ENCODE measurements around the gene SMIM23.

The SMIM23 gene

DNA sequence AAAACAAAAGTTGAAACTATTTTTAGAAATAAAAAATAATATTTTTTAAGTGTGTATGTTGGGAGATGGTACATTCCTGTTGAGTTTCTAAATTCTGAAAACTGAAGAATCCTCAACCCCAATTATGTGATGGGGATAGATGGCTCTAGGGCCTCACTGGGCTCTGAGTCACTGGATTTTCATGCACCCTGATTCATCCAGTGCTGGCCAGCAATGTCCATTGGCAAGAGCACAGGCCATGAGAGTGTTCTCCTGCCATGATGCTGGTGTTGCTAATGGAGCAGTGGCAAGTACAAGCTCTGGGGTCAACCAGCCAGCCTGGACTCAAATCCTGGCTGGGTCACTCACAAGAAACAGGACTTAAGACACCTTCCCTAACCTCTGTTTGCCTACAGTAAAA lies 23.3 kb downstream of the SMIM23 start:
- Histone ChIP-seq H3K9me3 (ENCODE audit: severe bottlenecking) (no peaks in the 10 kb centered on the region), H3K27me3 (ENCODE audit: insufficient read depth, poor library complexity, severe bottlenecking) (peaks cover 44% of the 10 kb centered on the region), H3K36me3 (ENCODE audit: low read depth) (no peaks in the 10 kb centered on the region), H3K4me1 (ENCODE audit: insufficient read depth, poor library complexity, severe bottlenecking) (no peaks in the 10 kb centered on the region), H3K27ac (ENCODE audit: poor library complexity, severe bottlenecking) (no peak overlapping the region), H3K4me3 (ENCODE audit: severe bottlenecking) (no peak overlapping the region)
- TF ChIP-seq, protein P1, sequence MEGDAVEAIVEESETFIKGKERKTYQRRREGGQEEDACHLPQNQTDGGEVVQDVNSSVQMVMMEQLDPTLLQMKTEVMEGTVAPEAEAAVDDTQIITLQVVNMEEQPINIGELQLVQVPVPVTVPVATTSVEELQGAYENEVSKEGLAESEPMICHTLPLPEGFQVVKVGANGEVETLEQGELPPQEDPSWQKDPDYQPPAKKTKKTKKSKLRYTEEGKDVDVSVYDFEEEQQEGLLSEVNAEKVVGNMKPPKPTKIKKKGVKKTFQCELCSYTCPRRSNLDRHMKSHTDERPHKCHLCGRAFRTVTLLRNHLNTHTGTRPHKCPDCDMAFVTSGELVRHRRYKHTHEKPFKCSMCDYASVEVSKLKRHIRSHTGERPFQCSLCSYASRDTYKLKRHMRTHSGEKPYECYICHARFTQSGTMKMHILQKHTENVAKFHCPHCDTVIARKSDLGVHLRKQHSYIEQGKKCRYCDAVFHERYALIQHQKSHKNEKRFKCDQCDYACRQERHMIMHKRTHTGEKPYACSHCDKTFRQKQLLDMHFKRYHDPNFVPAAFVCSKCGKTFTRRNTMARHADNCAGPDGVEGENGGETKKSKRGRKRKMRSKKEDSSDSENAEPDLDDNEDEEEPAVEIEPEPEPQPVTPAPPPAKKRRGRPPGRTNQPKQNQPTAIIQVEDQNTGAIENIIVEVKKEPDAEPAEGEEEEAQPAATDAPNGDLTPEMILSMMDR (IDR thresholded peaks at IDR 0.05; ENCODE audit: poor library complexity, severe bottlenecking) = no peak
- ATAC-seq (ENCODE audit: low read depth) (0 out of 3 replicates have a peak, but pooled peaks have one; percentile 30), DNase-seq (ENCODE audit: low spot score) (no peak)

DNA sequence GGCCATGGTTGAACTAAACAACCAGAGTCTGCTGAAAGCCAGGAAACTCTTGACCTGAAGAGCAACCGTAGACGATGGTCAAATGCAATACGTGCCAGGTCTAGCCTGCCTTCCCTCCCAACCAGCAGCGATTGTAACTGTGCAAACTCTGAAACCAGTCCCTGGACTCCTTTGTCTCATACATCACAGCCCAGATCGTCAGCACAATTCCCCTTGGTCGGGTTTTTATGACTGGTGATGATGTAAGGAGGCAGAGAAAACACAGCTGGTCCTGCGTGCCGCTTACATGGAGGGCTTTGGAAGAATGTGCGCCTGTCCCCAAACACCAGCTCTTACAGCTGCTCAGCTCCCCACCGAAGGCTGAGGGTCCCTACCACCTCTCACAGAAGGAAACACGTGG lies 24.6 kb downstream of the SMIM23 start:
- Histone ChIP-seq H3K4me3 (ENCODE audit: severe bottlenecking) (no peak overlapping the region), H3K9me3 (ENCODE audit: severe bottlenecking) (no peaks in the 10 kb centered on the region), H3K27me3 (ENCODE audit: insufficient read depth, poor library complexity, severe bottlenecking) (peaks cover 34% of the 10 kb centered on the region), H3K36me3 (ENCODE audit: low read depth) (no peaks in the 10 kb centered on the region), H3K4me1 (ENCODE audit: insufficient read depth, poor library complexity, severe bottlenecking) (no peaks in the 10 kb centered on the region), H3K27ac (ENCODE audit: poor library complexity, severe bottlenecking) (no peak overlapping the region)
- DNase-seq (ENCODE audit: low spot score) (no peak), ATAC-seq (ENCODE audit: low read depth) (no peak)
- TF ChIP-seq, protein P1 (IDR thresholded peaks at IDR 0.05; ENCODE audit: poor library complexity, severe bottlenecking) = no peak

DNA sequence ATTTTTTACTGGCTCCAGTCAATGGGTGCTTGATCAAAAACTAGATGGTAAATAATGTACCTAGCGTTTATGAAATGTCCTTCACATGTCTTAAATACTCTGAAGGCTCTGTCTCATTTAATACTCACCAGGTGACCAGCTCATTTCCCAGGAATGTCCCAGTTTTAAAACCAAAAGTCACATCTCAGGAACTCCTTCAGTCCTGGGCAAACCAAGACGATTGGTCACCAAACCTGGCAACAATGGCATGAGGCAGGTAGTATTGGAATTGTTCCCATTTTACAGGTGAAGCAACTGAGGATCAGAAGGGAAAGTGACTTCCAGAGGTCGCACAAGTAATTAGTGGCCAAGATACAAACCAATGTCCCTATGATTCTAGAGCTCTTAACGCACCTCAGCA lies 27.7 kb downstream of the SMIM23 start:
- TF ChIP-seq, protein P1 (IDR thresholded peaks at IDR 0.05; ENCODE audit: poor library complexity, severe bottlenecking) = no peak
- Histone ChIP-seq H3K4me3 (ENCODE audit: severe bottlenecking) (no peak overlapping the region), H3K27ac (ENCODE audit: poor library complexity, severe bottlenecking) (no peak overlapping the region), H3K27me3 (ENCODE audit: insufficient read depth, poor library complexity, severe bottlenecking) (peaks cover 6% of the 10 kb centered on the region), H3K9me3 (ENCODE audit: severe bottlenecking) (no peaks in the 10 kb centered on the region), H3K4me1 (ENCODE audit: insufficient read depth, poor library complexity, severe bottlenecking) (no peaks in the 10 kb centered on the region), H3K36me3 (ENCODE audit: low read depth) (no peaks in the 10 kb centered on the region)
- DNase-seq (ENCODE audit: low spot score) (no peak), ATAC-seq (ENCODE audit: low read depth) (no peak)

DNA sequence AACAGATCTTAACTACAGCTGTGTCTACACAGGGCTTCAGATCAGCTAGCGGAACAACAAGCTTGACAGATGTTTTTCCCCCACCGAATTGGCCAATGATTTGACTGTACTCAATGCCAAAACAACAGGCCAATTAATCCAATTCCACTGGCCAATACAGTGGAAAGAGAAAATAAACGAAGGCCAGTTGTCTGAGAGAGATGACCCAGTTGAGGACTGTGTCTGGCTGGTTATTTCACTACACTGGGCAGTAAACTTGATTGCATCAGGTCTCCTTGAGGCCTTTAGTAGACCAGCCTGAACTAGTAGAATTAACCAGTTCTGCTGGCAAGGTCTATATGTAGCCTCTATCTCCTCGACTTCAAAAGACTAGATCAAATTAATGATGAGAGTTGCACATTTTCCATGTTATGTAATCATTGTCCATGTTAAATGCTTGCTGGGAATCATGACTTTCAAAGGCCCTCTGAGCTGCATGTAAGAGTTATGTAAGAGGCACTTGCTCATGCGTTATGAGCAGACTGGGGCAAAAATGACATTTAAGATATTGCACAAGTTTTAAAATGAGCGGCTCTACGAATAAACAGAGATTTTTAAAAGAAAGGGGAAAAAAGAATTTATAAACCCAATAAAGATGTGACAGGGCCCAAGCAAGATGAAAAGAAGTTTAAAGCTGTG lies 28.3 kb downstream of the SMIM23 start:
- TF ChIP-seq, protein P1 (IDR thresholded peaks at IDR 0.05; ENCODE audit: poor library complexity, severe bottlenecking) = no peak
- Histone ChIP-seq H3K9me3 (ENCODE audit: severe bottlenecking) (no peaks in the 10 kb centered on the region), H3K27ac (ENCODE audit: poor library complexity, severe bottlenecking) (no peak overlapping the region), H3K36me3 (ENCODE audit: low read depth) (no peaks in the 10 kb centered on the region), H3K4me1 (ENCODE audit: insufficient read depth, poor library complexity, severe bottlenecking) (no peaks in the 10 kb centered on the region), H3K27me3 (ENCODE audit: insufficient read depth, poor library complexity, severe bottlenecking) (peaks cover 1% of the 10 kb centered on the region), H3K4me3 (ENCODE audit: severe bottlenecking) (no peak overlapping the region)
- no peak for DNase-seq (ENCODE audit: low spot score)
- ATAC-seq (ENCODE audit: low read depth) = no peak

DNA sequence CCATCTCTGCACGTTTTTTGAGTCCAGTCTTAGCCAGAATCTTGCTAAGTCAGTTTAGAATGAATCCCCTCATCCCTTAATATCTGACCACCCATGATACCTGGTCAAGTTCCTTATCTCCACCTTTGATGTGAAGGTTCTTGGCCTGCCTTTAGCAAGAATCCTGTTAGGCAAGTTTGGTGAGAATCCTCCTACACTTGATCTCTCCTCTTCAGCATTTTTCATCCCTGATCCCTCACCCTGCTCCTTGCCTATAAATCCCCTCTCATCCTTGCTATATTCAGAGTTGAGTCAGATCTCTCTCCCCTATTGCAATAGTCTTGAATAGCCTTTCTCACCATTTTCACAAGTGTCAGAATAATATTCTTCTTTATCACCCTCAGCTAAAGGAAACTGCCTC lies 31.0 kb downstream of the SMIM23 start:
- no peaks in the 10 kb centered on the region for H3K9me3 ChIP-seq (ENCODE audit: severe bottlenecking)
- DNase-seq (ENCODE audit: low spot score) (no peak), ATAC-seq (ENCODE audit: low read depth) (no peak)
- H3K4me3 ChIP-seq (ENCODE audit: severe bottlenecking) = no peak overlapping the region
- peaks cover 4% of the 10 kb centered on the region for H3K27me3 ChIP-seq (ENCODE audit: insufficient read depth, poor library complexity, severe bottlenecking)
- H3K4me1 ChIP-seq (ENCODE audit: insufficient read depth, poor library complexity, severe bottlenecking) = no peaks in the 10 kb centered on the region
- no peak overlapping the region for H3K27ac ChIP-seq (ENCODE audit: poor library complexity, severe bottlenecking)
- TF ChIP-seq, protein P1 (IDR thresholded peaks at IDR 0.05; ENCODE audit: poor library complexity, severe bottlenecking) = no peak
- no peaks in the 10 kb centered on the region for H3K36me3 ChIP-seq (ENCODE audit: low read depth)
